NCI-H774 (cell line): Measurements from ENCODE around the gene HPCA.

Experiments
- DNase-seq: peaks from one replicate; lab custom pipeline; 2025; lab: John Stamatoyannopoulos, UW

Gene HPCA

DNA sequence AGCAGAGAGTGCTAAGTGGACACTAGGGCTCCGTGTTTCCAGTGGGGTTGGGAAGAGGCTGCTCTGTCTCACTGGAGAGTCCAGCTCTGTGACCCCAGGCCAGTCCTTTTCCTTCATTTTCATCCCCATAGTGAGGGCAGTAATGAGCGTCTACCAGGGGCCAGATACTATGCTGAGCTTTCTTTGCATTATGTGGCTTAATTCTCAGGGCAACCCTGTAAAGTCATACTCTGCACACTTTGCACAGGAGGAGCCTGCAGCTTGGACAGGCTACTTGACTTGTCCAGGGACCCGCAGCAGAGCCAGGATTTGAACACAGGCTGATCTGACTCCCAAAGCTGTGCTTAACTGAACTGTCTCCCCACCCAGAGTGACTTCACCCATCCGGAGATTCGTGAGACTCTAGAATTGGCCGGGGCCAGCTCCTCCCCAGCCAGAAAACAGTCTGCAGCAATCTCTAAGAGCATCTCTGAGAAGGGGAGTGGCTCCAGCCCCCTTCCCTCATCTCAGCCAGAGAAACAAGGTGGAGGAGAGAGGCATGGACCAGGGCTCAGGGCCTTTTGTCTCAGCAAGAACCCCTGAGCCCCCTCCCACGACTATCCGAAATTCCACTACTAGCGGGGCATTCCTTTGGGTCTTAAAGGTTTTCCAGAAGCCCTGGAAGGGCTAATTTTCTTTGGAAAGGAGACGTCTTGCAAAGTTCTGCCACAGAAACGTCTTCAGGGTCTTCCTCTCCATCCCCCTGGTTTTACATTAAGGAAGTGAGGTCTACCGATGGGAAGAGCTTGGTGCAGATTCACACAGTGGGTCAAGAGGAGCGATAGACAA is 14.7 kb upstream of the HPCA start:
- DNase-seq, result no peak

DNA sequence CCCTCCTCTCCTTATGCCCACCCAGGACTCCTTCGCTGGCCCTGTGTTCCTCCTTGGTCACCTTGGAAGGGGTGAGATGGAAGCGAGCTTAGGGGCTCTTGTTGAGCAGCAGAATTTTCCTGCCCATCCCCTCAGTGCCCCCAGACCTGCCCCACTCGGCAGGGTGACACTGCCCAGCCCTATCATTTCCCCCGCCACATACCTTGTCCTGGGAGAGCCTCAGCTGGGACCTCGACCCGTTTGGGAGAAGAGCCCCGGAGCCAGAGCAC is 14.2 kb upstream of the HPCA start:
- DNase-seq, result no peak

DNA sequence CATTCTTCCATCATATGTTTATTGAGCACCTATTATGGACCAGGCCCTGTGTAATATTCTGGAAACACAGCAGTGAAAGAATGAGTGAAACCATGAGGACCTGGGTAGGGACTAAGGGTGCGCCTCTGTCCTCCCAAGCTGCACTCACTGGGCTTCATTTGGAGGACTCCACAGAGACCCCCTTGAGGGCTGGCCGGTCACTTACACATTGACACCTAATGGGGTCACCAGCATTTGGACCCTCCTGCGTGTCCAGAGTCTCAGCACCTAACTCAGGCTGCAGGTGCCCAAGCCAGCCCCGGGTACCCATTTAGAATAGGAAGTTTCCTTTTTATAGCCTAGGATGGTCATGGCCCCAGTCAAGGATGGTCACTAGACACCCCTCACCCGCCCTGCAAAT is 12.8 kb upstream of the HPCA start:
- no peak for DNase-seq

DNA sequence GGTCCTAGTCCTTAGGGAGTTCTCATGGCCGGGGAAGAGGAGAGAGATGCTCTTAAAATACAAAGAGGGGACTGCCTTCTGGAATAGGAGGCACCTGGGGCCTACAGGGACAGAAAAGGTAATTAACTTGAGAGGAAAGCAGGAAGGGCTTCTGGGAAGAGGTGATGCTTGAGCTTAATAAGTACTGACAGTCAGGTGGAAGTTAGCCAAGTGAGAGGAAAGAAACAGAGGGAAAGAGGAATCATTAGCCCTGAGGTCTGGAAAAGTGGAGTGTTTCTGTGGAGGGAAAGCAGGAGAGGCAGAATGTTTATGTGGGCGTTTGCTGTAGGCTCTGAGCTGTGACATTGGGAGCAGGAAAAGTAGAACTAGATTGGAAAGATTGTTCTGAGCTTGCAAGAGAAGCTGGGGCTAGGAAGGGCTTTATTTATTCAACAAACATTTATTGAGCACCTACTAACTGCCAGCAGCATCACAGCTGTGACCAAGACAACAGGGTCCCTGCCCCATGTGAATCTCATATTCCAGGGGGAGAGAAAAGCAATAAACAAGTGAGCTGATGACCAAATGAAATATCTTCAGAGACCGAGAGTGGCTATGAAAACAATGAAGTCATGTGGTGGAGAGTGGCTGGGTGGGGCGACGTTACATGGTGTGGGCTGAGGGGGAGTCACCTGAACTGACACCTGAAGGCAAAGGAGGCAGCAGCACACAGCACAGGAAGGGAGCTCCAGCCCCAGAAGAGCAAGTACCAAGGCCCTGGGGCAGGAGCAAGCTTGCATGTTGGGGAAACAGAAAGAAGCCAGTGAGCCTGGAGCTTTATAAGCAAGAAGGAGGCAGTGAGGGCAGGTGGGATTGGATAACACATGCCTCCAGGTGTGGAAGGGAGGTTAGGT is 11.2 kb upstream of the HPCA start:
- DNase-seq, result no peak

DNA sequence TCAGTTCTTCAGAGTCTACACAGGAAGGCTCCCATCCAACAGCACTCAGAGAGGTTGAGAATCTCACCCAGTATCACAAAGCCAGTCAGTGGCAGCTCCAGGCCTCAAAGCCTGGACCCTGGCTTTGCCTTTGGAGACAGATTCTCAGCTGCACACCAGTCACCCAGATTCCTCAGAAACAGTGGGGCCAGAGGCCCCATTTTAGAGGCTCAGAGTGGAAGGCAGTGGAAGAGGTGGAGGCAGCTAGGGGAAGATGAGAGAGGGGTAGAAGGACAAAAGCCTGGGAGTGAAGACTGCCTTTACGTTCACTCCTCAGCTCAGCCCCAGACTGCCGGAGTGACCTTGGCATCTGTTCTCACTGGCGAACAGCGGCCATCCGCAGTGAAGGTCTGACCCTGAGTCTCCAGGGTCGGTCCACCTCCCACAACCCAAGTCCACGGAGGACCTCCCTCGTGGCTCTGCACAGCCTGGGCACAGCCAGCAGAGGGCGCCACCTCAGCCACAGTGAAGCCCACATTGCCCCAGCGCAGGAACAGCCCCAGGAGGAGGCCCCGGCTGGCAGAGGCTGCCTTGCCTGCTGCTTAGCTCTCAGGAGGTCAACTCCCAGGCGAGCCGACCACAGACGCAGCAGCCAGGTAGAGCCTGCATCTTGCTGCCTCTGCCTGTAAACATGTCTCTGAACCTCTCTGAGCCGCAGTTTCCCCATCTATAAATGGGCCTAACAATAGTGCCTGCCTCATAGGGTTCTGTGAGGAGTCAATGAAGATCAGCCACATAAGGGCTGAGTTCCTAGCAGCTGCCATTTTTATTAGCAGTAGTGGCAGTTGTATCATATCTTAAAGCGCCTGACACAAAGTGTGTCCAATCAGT is 9.7 kb upstream of the HPCA start:
- peak; percentile 34 for DNase-seq

DNA sequence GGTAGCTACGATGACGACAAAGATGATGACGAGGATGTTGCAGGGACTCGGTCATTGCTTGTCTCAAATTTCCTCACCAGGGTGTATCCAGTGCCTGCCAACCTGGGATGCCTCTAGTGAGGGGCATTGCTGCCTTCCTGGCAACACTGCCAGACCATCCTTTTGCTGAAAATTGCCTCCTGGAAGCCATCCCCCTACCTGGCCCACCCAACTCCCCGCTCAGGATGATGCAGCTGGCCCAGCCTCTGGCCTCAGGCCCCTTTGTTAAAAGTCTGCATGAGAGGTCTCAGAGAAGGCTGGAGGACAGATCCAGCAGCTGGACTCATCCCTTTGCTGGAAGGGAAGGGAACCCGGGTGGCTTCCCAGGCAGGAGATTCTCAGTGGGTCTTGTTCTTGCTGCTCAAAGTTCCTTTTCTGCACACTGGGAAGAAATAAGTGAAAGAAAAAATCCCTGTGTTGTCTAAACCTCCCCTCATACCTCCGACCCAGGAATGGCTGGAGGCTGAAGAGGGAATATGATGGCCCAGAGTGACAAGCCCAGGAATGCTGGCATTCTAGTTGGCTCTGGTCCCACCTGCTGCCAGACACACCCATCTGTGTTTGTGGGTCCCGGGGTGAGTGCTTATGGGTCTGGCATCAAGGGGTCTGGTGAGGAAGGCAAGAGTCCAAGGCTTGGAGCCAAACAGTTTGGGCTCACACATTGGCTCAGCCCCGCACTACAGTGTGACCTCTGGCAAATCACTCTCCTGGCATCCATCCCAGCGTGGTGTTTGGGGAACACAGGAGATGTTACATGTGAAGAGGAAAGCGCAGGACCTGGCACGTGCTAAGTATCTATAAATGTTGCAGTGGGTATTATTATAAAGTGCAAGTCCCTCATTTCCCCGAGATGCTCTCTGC is 8.8 kb upstream of the HPCA start:
- no peak for DNase-seq

DNA sequence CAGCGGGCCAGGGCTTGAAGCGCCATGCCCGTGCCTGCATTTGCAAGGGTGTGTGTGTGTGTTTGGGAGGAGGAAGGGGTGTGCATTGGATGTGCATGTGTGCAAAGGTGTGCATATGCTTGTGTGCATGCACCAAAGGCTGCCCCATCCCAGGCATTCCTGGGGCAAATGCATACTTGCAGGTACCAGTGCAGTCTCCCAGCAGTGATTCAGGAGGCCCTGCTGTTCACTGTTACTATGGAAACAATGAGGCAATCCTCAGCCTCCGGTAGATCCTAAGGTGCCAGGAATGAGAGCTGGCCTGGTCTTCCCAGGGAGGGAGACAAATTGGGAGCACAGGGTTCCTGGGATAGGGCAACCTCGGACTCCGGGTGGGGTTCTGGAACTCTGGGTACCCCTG is 8.1 kb upstream of the HPCA start:
- no peak for DNase-seq

DNA sequence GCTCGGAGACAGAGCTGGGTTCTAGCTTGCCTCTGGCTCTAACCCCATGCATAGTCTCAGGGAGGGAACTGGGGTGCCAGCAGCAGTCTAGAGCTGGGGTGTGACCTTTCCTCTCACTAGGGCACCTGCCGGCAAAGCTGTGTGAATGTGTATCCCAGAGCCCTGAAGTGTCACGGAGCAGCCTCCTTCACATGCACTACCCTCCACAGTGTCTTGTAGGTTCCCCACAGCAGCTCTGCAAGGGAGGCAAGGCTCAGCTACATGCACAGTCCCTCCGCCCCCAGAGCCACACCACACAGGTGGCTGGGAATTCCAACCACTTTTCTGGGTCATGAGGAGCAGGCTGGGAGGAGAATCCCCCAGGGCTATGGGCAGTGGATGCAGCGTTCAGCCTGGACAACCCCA is 7.7 kb upstream of the HPCA start:
- no peak for DNase-seq

DNA sequence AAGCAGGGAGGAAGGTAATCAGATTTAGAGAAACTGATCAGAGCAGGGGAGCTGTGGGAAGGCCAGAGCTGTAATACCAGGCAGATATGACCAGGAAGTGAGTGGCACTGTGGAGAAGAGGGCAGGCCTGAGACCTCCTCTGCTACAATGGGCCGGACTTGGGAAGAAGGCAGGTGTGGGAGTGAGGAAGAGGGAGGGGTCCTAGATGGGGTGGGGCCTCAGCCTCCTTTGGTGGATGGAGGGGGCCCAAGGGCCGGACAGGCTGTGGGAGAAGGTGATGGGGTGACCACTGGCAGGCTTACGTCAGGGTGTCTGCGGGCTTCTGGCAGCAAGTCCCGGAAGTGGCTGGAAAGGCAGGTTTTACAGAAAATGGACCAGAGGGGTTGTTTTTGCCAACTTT is 5.0 kb upstream of the HPCA start:
- no peak for DNase-seq

DNA sequence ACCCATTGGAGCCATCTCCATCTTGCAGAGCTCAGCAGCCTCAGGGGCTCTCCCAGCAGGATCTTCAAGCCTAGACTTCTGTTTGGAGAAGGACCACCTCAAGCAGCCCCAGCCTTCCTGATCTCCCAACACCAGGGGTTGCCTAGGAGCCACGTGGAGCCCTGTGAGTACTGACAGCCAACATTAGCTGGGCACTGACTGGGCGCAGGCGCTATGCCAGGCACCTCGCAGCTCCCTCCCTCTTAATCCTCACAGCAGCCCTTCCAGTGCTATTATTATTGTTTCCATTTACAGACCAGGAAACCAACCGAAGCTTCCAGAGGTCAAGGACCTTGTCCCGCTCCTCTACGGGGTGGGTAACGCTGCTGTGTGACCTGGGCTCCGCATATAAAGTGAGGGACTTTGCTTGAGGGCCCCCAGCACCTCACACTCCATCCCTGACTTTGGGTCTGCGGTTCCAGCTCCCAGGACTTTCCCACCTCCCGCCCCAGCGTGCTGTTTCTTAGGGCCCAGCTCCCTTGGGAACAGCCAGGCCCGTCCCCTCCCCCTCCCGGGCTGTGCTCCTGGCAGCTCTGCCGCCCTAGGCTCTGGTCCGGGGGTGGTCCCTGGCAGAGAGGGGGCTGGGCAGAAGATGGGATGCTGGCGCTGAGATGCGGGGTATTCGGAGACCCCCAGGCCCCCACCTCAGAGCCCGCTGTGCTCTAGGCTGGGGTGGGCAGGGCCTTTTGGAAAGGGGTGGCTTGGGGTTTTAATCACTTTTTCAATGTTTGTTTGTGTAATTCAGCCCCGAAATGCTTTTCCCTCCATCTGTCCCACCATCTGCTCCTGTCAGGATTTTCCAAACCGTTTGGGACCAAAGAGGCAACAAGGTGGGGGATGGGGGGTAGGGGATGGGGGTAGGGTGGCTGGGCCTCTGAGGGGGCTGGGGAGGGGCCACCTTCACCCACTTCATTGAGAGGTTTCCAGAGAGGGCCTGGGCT is 4.1 kb upstream of the HPCA start:
- DNase-seq, result no peak

DNA sequence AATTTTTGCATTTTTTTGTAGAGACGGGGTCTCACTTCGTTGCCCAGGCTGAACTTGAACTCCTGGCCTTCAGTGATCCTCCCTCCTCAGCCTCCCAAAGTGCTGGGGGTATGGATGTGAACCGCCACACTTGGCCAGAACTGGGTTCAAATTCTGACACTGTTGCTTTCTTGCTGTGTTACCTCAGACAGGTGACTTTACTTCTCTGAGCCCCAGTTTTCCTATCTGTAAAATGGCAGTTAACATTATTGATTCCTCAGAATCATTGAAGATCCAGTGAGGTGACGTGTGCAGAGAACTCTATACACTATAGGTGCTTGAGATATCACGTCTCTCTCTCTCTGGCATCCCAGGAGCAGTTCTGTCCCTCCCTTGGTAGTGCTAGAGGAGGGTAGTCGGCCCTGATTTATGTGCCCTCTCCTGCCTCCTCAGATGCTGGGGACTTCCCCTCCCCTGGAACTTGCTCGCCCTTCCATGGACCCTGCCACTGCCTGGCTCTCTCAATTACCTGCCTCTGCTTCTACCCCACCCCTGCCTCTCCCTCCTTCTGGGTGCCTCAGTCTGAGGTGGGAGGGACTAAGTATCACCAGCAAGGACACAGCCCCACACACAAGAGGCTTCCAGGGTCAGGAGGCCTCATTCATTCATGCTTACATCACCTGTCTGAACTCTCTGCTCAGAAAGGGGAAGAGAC is 2.8 kb upstream of the HPCA start:
- DNase-seq, result no peak

DNA sequence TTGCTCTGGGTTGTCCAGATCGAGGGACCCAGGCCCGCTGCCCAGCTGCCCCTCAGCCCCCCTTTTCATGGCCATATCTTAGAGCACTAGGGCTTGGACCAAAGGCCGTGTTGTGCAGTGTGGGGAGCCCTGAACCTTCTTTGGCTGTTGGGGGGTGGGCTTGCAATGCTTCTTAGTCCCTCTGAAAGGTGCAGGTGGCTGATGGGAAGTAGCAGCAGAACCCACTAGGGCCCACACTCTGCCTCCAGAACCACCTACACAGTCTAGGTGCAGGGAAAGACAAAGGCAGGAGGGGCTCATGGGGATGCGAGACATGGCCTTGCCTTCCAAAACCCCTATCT is 2.3 kb upstream of the HPCA start:
- no peak for DNase-seq

DNA sequence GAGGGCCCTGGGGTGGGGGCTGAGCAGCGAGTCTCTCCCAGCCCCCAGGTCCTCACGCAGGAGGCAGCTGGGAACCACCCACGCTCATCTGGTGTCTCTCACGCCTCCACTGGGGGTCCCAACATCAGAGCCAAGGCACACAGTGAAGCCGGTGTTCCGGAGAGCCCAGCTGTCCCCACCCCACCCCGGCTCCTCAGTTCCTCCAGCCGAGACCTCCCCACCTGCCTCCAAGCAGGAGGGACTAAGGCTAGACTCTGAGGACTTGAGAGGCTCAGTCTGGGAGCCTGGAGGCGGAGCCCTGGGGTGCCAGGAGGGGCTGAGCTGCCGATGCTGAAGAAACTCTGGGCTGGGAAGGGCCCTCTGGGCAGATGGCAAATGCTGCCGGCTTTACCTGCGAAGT is 1.6 kb upstream of the HPCA start:
- DNase-seq, result no peak

DNA sequence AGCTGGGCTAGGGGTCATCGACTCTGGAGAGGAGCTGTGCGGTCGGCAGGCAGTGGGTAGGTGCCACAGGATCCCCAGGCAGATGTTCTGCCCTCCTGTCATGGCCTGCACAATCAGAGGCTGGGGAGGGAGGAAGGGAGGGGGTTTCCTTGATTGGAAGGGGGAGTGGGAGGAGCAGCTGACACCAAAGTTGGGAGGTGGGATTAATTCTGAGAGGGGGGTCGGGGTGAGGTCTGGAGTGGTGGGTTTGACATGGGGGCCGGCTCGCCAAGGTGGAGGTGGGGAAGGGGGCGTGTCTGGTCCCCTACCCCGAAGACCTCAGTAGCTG is 651 bp upstream of the HPCA start:
- DNase-seq, result no peak

DNA sequence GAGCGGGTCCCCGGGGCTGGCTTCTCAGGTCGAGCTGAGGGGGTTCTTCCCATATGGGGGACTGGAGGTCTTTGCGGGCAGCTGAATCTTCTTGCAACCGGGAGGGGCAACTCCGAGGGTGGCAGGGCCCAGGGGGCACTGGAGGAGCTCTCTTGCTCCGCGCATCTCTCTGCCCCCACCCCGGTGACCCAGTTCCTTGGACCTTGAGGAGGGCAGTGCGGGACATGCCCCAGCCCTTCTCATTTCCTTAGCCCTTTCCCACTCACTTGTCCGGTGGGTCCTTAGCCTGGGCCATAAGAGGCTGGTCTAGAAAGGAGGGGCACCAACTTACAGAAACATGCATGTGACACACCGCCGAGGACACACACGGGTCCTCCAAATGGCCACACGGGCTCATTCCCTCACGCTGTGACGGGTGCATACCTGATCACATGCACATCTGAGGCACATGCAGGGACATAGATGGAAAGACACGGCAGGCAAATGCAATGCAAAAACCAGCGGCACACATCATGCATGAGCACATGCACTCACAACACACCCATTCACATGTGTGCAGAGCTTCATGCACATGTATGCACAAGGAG is 630 bp downstream of the HPCA start:
- no peak for DNase-seq

DNA sequence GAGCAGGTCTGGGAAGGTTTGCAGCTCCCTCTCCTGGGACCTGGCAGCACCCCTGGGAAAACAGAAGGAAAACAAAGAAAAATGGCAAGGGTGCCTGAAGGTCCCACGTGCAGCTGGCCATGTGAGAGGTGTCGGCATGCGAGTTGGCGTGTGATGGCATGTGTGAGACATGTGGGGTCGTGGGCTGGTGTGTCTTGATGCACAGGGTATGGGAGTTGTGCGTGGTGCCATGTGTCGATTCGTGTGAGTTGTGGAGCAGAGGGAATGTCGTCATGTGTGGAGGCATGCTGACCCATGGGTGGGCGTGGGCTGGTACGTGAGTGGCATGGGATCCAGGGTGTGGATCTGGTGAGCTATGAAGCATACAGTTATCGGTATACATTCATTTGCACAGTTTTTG is 1.3 kb downstream of the HPCA start:
- DNase-seq, result no peak

DNA sequence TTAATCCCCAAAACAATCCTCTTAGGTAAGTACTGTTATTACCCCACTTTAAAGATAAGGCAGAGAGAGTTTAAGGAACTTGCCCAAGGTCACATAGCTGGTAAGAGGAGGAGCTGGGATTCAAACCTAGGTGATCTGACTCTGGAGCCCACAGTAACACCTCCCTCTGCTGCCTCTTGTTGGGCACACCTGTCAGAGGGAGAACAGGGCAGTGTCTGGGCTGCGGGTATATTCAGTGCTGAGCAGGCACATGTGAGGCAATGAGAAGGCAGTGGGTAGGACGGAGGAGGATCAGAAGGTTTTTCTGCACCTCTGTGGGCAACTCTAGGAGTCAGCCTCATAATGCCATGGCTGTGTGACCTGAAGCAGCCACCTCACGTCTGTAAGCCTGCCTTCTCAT is 1.8 kb downstream of the HPCA start:
- DNase-seq, result no peak

DNA sequence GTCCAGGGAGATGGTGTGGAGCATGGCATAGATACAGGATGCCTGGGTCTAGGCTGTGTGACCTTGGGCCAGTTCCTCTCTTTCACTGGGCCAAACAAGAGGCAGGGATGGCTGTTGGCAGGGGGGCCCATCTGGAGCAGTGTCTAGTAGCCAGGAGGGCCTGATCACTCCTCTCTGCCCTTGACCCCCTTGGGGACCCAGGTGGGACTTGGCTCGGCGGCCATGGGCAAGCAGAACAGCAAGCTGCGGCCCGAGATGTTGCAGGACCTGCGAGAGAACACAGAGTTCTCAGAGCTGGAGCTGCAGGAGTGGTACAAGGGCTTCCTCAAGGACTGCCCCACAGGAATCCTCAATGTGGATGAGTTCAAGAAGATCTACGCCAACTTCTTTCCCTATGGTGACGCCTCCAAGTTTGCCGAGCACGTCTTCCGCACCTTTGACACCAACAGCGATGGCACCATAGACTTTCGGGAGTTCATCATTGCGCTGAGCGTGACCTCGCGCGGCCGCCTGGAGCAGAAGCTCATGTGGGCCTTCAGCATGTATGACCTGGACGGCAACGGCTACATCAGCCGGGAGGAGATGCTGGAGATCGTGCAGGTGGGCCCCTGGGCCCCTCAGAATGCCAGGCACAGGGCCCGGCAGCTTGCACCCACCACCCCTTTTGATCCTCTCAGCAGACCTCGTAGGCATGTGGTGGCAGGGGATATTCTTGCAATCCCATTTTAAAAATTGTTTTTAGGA is 2.6 kb downstream of the HPCA start:
- DNase-seq, result no peak

DNA sequence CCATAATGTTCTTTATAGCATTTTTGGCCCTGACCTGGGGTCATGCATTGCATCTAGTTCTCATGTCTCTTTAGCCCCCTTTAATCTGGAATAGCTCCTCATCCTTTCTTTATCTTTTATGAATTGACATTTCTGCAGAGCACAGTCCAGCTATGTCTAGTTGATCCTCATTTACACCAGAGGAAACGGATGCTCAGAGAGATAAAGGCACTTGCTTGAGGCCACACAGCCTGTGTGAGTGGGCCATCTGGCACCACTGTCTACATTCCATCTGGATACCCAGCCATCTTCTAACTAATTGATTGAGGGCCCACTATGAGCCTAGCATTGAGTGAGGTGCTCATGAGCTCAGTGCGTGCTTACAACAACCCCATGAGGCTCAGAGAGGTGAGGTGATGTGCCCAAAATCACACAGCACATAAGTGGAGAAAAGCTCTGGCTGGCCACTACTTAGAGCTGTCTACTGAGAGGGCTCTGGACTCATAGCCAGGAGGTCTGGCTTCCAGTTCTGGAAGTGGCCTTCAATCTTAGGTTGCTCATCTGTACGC is 3.5 kb downstream of the HPCA start:
- DNase-seq, result no peak
